ENCODE data around the gene CPVL. TPM values are rescaled to one million over a fixed set of nuclear protein-coding genes. Genes with fewer than 3 reads are reported as not detected.

Gene CPVL
- total RNA-seq, 2 donors from 2014 or later: 32.4 to 53.3 TPM

DNA sequence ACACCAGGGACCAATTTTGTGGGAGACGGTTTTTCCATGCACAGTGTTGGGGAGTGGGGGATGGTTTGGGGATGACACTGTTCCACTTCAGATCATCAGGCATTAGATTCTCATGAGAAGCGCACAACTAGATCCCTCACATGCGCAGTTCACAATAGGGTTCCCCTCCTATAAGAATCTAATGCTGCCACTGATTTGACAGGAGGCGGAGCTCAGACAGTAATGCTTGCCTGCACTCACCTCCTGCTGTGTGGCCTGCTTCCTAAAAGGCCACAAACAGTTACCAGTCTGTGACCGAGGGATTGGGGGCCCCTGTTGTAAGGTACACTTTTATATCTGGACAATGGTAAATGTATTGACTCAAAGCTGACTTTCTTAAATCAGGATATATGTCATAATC, 142.6 kb downstream of the CPVL start:
- Mint-ChIP-seq H3K4me3 (no peak overlapping the region), H3K27ac (no peak overlapping the region), H3K36me3 (ENCODE audit: low read depth) (peaks cover 18% of the 10 kb centered on the region), H3K9me3 (peaks cover 33% of the 10 kb centered on the region), H3K4me1 (peaks cover 6% of the 10 kb centered on the region), H3K27me3 (ENCODE audit: insufficient read depth) (no peaks in the 10 kb centered on the region)
- Histone ChIP-seq H3K36me3 (ENCODE audit: control insufficient read depth, insufficient read depth, low read length) (no peaks in the 10 kb centered on the region), H3K4me3 (ENCODE audit: low read length) (peak overlapping the region; percentile 7), H3K27me3 (ENCODE audit: control insufficient read depth, insufficient read depth, low read length, poor library complexity, severe bottlenecking) (no peaks in the 10 kb centered on the region), H3K27ac (ENCODE audit: low read depth, low read length) (no peak overlapping the region), H3K9me3 (ENCODE audit: control insufficient read depth, low read length) (peaks cover 36% of the 10 kb centered on the region), H3K4me1 (ENCODE audit: control insufficient read depth, insufficient read depth, low read length) (no peaks in the 10 kb centered on the region), H3K9ac (ENCODE audit: extremely low read depth, low read length, poor library complexity, severe bottlenecking) (no peak overlapping the region)
- WGBS, 2 experiments (ENCODE audit: insufficient coverage in 1 of 2, insufficient read length in 1 of 2): 91 to 92% methylated on average over 2 to 5 of the region's 5 CpGs
- TF ChIP-seq, protein P1, sequence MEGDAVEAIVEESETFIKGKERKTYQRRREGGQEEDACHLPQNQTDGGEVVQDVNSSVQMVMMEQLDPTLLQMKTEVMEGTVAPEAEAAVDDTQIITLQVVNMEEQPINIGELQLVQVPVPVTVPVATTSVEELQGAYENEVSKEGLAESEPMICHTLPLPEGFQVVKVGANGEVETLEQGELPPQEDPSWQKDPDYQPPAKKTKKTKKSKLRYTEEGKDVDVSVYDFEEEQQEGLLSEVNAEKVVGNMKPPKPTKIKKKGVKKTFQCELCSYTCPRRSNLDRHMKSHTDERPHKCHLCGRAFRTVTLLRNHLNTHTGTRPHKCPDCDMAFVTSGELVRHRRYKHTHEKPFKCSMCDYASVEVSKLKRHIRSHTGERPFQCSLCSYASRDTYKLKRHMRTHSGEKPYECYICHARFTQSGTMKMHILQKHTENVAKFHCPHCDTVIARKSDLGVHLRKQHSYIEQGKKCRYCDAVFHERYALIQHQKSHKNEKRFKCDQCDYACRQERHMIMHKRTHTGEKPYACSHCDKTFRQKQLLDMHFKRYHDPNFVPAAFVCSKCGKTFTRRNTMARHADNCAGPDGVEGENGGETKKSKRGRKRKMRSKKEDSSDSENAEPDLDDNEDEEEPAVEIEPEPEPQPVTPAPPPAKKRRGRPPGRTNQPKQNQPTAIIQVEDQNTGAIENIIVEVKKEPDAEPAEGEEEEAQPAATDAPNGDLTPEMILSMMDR (conservative IDR thresholded peaks at IDR 0.05): no peak
- no peak for DNase-seq

- TF ChIP-seq, protein P1 (conservative IDR thresholded peaks at IDR 0.05): no peak
- no peak overlapping the region for H3K4me3 Mint-ChIP-seq
- Histone ChIP-seq H3K4me3 (ENCODE audit: low read length) (no peak overlapping the region), H3K9ac (ENCODE audit: extremely low read depth, low read length, poor library complexity, severe bottlenecking) (no peak overlapping the region), H3K4me1 (ENCODE audit: control insufficient read depth, insufficient read depth, low read length) (no peaks in the 10 kb centered on the region), H3K27ac (ENCODE audit: low read depth, low read length) (no peak overlapping the region), H3K36me3 (ENCODE audit: control insufficient read depth, insufficient read depth, low read length) (no peaks in the 10 kb centered on the region), H3K9me3 (ENCODE audit: control insufficient read depth, low read length) (peaks cover 24% of the 10 kb centered on the region), H3K27me3 (ENCODE audit: control insufficient read depth, insufficient read depth, low read length, poor library complexity, severe bottlenecking) (no peaks in the 10 kb centered on the region)
- peaks cover 14% of the 10 kb centered on the region for H3K36me3 Mint-ChIP-seq (ENCODE audit: low read depth)
- no peaks in the 10 kb centered on the region for H3K27me3 Mint-ChIP-seq (ENCODE audit: insufficient read depth)
- peaks cover 20% of the 10 kb centered on the region for H3K9me3 Mint-ChIP-seq
- WGBS, 2 experiments (ENCODE audit: insufficient coverage in 1 of 2, insufficient read length in 1 of 2): 88 to 100% methylated on average over 2 of the region's 2 CpGs
- H3K27ac Mint-ChIP-seq: no peak overlapping the region
- H3K4me1 Mint-ChIP-seq: peaks cover 15% of the 10 kb centered on the region
- DNase-seq: no peak
Observed at GRCh38 chr7:29000717-29001076, 145.6 kb downstream of the CPVL start.

- no peak overlapping the region for H3K27ac Mint-ChIP-seq
- peaks cover 15% of the 10 kb centered on the region for H3K4me1 Mint-ChIP-seq
- no peak overlapping the region for H3K27ac ChIP-seq (ENCODE audit: low read depth, low read length)
- WGBS, 2 experiments (ENCODE audit: insufficient coverage in 1 of 2, insufficient read length in 1 of 2): 90 to 91% methylated on average over 12 of the region's 12 CpGs
- H3K36me3 ChIP-seq (ENCODE audit: control insufficient read depth, insufficient read depth, low read length): no peaks in the 10 kb centered on the region
- no peak overlapping the region for H3K4me3 Mint-ChIP-seq
- peaks cover 15% of the 10 kb centered on the region for H3K9me3 Mint-ChIP-seq
- no peaks in the 10 kb centered on the region for H3K4me1 ChIP-seq (ENCODE audit: control insufficient read depth, insufficient read depth, low read length)
- no peak for DNase-seq
- no peak overlapping the region for H3K4me3 ChIP-seq (ENCODE audit: low read length)
- H3K36me3 Mint-ChIP-seq (ENCODE audit: low read depth): peaks cover 10% of the 10 kb centered on the region
- no peak overlapping the region for H3K9ac ChIP-seq (ENCODE audit: extremely low read depth, low read length, poor library complexity, severe bottlenecking)
- no peaks in the 10 kb centered on the region for H3K27me3 ChIP-seq (ENCODE audit: control insufficient read depth, insufficient read depth, low read length, poor library complexity, severe bottlenecking)
- peaks cover 19% of the 10 kb centered on the region for H3K9me3 ChIP-seq (ENCODE audit: control insufficient read depth, low read length)
- H3K27me3 Mint-ChIP-seq (ENCODE audit: insufficient read depth): no peaks in the 10 kb centered on the region
- TF ChIP-seq, protein P1 (conservative IDR thresholded peaks at IDR 0.05): no peak
Observed at GRCh38 chr7:28999895-29000716, 146.2 kb downstream of the CPVL start.
